Upper lobe of left lung (tissue), 4 donors: ENCODE results near the gene P2RY11.

Experiments used
- EP300 ChIP-seq, 4 donors: sonication (generic); formaldehyde crosslinking; IDR thresholded peaks; one replicate each; pipeline ENCODE4 v1.5.1; 2017; ENCODE audit warnings: antibody characterized with exemption in 4 of 4, control low read depth in 2 of 4
- POLR2A ChIP-seq, 4 donors: fragments of 450-650 bp; IDR thresholded peaks; one replicate each; pipeline ENCODE4 v1.5.1; 2016 to 2017; ENCODE audit warnings: antibody characterized with exemption in 4 of 4, mild to moderate bottlenecking in 2 of 4
- POLR2AphosphoS5 ChIP-seq, 2 donors: sonication (generic); formaldehyde crosslinking; IDR thresholded peaks; one replicate each; pipeline ENCODE4 v1.5.1; 2017; ENCODE audit warnings: antibody characterized with exemption in 2 of 2
- TF ChIP-seq, protein P1 (sequence below), 6 experiments: fragments of 450-650 bp in 4 of 6; fragments of 200-600 bp in 2 of 6; sonication (generic) in 2 of 6; IDR thresholded peaks; one replicate each; pipeline ENCODE4 v1.5.1; 2016 to 2019; ENCODE audit warnings: antibody characterized with exemption in 6 of 6

DNA sequence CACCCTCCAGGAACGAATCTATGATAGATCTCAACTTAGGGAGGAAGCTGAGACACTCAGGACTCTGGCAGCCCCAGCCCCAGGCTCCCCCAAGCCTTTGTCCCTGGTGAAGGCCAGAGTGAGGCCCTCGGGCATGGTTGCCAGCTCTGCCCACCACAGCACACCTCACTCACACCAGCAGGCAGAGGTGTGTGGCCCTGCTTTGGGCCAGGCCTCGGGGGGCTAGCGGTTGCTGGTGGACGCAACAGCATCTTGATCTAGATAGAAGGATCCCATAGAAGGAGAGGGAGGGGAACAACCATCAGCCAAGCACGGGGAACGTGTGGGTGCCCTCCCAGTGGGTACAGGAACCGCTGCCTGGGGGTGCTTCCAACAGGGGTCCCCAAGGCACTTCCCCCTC, 46.6 kb downstream of the P2RY11 start:
- no peak for TF ChIP-seq POLR2AphosphoS5 (IDR thresholded peaks at IDR 0.05)
- TF ChIP-seq, protein P1, sequence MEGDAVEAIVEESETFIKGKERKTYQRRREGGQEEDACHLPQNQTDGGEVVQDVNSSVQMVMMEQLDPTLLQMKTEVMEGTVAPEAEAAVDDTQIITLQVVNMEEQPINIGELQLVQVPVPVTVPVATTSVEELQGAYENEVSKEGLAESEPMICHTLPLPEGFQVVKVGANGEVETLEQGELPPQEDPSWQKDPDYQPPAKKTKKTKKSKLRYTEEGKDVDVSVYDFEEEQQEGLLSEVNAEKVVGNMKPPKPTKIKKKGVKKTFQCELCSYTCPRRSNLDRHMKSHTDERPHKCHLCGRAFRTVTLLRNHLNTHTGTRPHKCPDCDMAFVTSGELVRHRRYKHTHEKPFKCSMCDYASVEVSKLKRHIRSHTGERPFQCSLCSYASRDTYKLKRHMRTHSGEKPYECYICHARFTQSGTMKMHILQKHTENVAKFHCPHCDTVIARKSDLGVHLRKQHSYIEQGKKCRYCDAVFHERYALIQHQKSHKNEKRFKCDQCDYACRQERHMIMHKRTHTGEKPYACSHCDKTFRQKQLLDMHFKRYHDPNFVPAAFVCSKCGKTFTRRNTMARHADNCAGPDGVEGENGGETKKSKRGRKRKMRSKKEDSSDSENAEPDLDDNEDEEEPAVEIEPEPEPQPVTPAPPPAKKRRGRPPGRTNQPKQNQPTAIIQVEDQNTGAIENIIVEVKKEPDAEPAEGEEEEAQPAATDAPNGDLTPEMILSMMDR (IDR thresholded peaks at IDR 0.05): no peak
- no peak for TF ChIP-seq EP300 (IDR thresholded peaks at IDR 0.05)
- TF ChIP-seq POLR2A (IDR thresholded peaks at IDR 0.05): no peak
